Muscle of leg (tissue), 11 donors: ENCODE data around the gene PCID2. TPM values are rescaled to one million over a fixed set of nuclear protein-coding genes. Genes with fewer than 3 reads are reported as not detected.

Source experiments
- DNase-seq: peaks from one replicate; pipeline ENCODE4 v3.0.0; 2013
- H3K27ac ChIP-seq: one replicate; pipeline ENCODE4 v1.5.1; 2013; ENCODE audit warnings: mild to moderate bottlenecking, low read length, control low read depth
- H3K27me3 ChIP-seq: one replicate; pipeline ENCODE4 v1.6.1; 2013; ENCODE audit warnings: low read length; ENCODE audit not compliant: control insufficient read depth, insufficient read depth
- H3K36me3 ChIP-seq: one replicate; pipeline ENCODE4 v1.6.1; 2013; ENCODE audit warnings: low read length; ENCODE audit not compliant: control insufficient read depth, insufficient read depth
- H3K4me1 ChIP-seq: one replicate; pipeline ENCODE4 v1.6.1; 2013; ENCODE audit warnings: low read length; ENCODE audit not compliant: control insufficient read depth, insufficient read depth
- H3K4me3 ChIP-seq: one replicate; pipeline ENCODE4 v1.5.1; 2013; ENCODE audit warnings: low read length, control low read depth
- H3K9me3 ChIP-seq: replicated peaks from 2 replicates; pipeline ENCODE4 v1.6.1; 2013; ENCODE audit warnings: low read depth, low read length; ENCODE audit not compliant: control insufficient read depth
- WGBS: methylation state at CpG from one replicate; pipeline ENCODE4 v1.1.5; 2013; ENCODE audit warnings: missing lambda C conversion rate; ENCODE audit not compliant: insufficient coverage; 5-methylcytosine and 5-hydroxymethylcytosine counted together
- polyA plus RNA-seq, 8 donors: library from polyadenylated mRNA; unstranded; fragments of 120-200 nt; gene quantifications; one replicate each; pipeline versions ENCODE4 v1.2.1 to v1.2.3, GENCODE V29; 2013; ENCODE audit warnings: inconsistent platforms in 1 of 8, low replicate concordance in 1 of 8; ENCODE audit not compliant: insufficient read length in 8 of 8, insufficient read depth in 1 of 8
- total RNA-seq: library from RNA; stranded (reverse); fragments of 120-200 nt; gene quantifications from one replicate; pipeline ENCODE4 v1.2.4, GENCODE V29; 2013

The PCID2 gene
- total and polyA plus RNA-seq, 9 donors = 34.6 to 44.3 (median 37.2) TPM

GRCh38 chr13:113190181-113190580 is 18.3 kb downstream of the PCID2 start:
- peaks cover 60% of the 10 kb centered on the region for H3K36me3 ChIP-seq

GRCh38 chr13:113187883-113188665 is 20.4 kb downstream of the PCID2 start:
- DNase-seq = no peak
- 84% methylated on average over 21 of the region's 23 CpGs for WGBS
- H3K27ac ChIP-seq = no peak overlapping the region

More at GRCh38 chr13:113190181-113190580, 18.3 kb downstream of the PCID2 start:
- 80% methylated on average over 2 of the region's 4 CpGs for WGBS
- DNase-seq = no peak
- Histone ChIP-seq H3K4me1 (no peaks in the 10 kb centered on the region), H3K27ac (no peak overlapping the region), H3K9me3 (no peaks in the 10 kb centered on the region), H3K4me3 (no peak overlapping the region), H3K27me3 (no peaks in the 10 kb centered on the region)

GRCh38 chr13:113187263-113187669 is 21.2 kb downstream of the PCID2 start:
- H3K27me3 ChIP-seq = no peaks in the 10 kb centered on the region
- H3K36me3 ChIP-seq = peaks cover 56% of the 10 kb centered on the region
- no peaks in the 10 kb centered on the region for H3K4me1 ChIP-seq
- no peak overlapping the region for H3K27ac ChIP-seq
- WGBS = 77% methylated on average over 7 of the region's 9 CpGs
- H3K9me3 ChIP-seq = no peaks in the 10 kb centered on the region
- peak; percentile 20 for DNase-seq
- H3K4me3 ChIP-seq = no peak overlapping the region

More at GRCh38 chr13:113187883-113188665, 20.4 kb downstream of the PCID2 start:
- Histone ChIP-seq H3K9me3 (no peaks in the 10 kb centered on the region), H3K4me3 (no peak overlapping the region), H3K27me3 (no peaks in the 10 kb centered on the region), H3K4me1 (no peaks in the 10 kb centered on the region), H3K36me3 (peaks cover 61% of the 10 kb centered on the region)

GRCh38 chr13:113186061-113186900 is 22.2 kb downstream of the PCID2 start:
- Histone ChIP-seq H3K27ac (no peak overlapping the region), H3K9me3 (no peaks in the 10 kb centered on the region), H3K4me3 (no peak overlapping the region), H3K4me1 (no peaks in the 10 kb centered on the region), H3K27me3 (no peaks in the 10 kb centered on the region), H3K36me3 (peaks cover 57% of the 10 kb centered on the region)
- no peak for DNase-seq
- 86% methylated on average over 1 of the region's 13 CpGs for WGBS

GRCh38 chr13:113184568-113185440 is 23.7 kb downstream of the PCID2 start:
- peaks cover 59% of the 10 kb centered on the region for H3K36me3 ChIP-seq
- H3K9me3 ChIP-seq = no peaks in the 10 kb centered on the region
- no peak overlapping the region for H3K4me3 ChIP-seq
- no peak for DNase-seq
- no peaks in the 10 kb centered on the region for H3K4me1 ChIP-seq
- H3K27ac ChIP-seq = no peak overlapping the region
- no peaks in the 10 kb centered on the region for H3K27me3 ChIP-seq
- 93% methylated on average over 15 of the region's 22 CpGs for WGBS

GRCh38 chr13:113183450-113184129 is 24.9 kb downstream of the PCID2 start:
- 96% methylated on average over 12 of the region's 14 CpGs for WGBS
- peaks cover 64% of the 10 kb centered on the region for H3K36me3 ChIP-seq
- no peaks in the 10 kb centered on the region for H3K27me3 ChIP-seq
- DNase-seq = no peak
- H3K27ac ChIP-seq = no peak overlapping the region
- H3K4me1 ChIP-seq = no peaks in the 10 kb centered on the region
- H3K4me3 ChIP-seq = no peak overlapping the region
- no peaks in the 10 kb centered on the region for H3K9me3 ChIP-seq

- peaks cover 67% of the 10 kb centered on the region for H3K36me3 ChIP-seq
- no peak overlapping the region for H3K27ac ChIP-seq
- no peak overlapping the region for H3K4me3 ChIP-seq
- no peak for DNase-seq
- 85% methylated on average over 4 of the region's 4 CpGs for WGBS
- no peaks in the 10 kb centered on the region for H3K9me3 ChIP-seq
- H3K27me3 ChIP-seq = no peaks in the 10 kb centered on the region
- H3K4me1 ChIP-seq = peaks cover 2% of the 10 kb centered on the region
Measured at GRCh38 chr13:113182046-113182445, 26.4 kb downstream of the PCID2 start.

GRCh38 chr13:113179374-113180230 is 28.9 kb downstream of the PCID2 start:
- no peaks in the 10 kb centered on the region for H3K27me3 ChIP-seq
- peaks cover 72% of the 10 kb centered on the region for H3K36me3 ChIP-seq
- H3K27ac ChIP-seq = peak overlapping the region; percentile 15
- no peaks in the 10 kb centered on the region for H3K9me3 ChIP-seq
- H3K4me3 ChIP-seq = no peak overlapping the region
- no peak for DNase-seq
- H3K4me1 ChIP-seq = peaks cover 2% of the 10 kb centered on the region
- 87% methylated on average over 14 of the region's 28 CpGs for WGBS

- peaks cover 75% of the 10 kb centered on the region for H3K36me3 ChIP-seq
- H3K27me3 ChIP-seq = no peaks in the 10 kb centered on the region
- no peaks in the 10 kb centered on the region for H3K9me3 ChIP-seq
- DNase-seq = no peak
- peaks cover 2% of the 10 kb centered on the region for H3K4me1 ChIP-seq
- no peak overlapping the region for H3K4me3 ChIP-seq
- WGBS = no CpG with 5 or more reads among the region's 3 CpGs
- no peak overlapping the region for H3K27ac ChIP-seq
Measured at GRCh38 chr13:113178896-113179167, 29.6 kb downstream of the PCID2 start.
